A549 (cell line): ENCODE measurements around the gene CCND2. TPM values are rescaled to one million over a fixed set of nuclear protein-coding genes. Genes with fewer than 3 reads are reported as not detected.

Source experiments
- ATAC-seq, 2 experiments: fragments of 200-7000 bp in 1 of 2; fragments of >200 bp in 1 of 2; cut with Nextera tagmentation in 1 of 2; cut with Tn5 transposase in 1 of 2; 3 replicates each; pipeline versions ENCODE4 v1.8.0 to v1.9.1; 2018 to 2020; ENCODE audit warnings: mild to moderate bottlenecking in 1 of 2, moderate library complexity in 1 of 2
- CTCF ChIA-PET: fragments of 300-600 bp; sonication (Branson Sonifier 250); formaldehyde crosslinking; extraction: SDS; loops from one replicate; lab custom pipeline; 2021; ENCODE audit warnings: antibody characterized with exemption, inconsistent platforms; lab: Yijun Ruan, JAX
- POLR2A ChIA-PET: fragments of 350-600 bp; formaldehyde crosslinking; extraction: SDS; loops from one replicate; lab custom pipeline; 2021; ENCODE audit warnings: antibody characterized with exemption, inconsistent platforms; lab: Yijun Ruan, JAX
- DNase-seq, 2 experiments: peaks; one replicate each; pipeline versions ENCODE4 v3.0.0 to v3.0.0-alpha.2; 2011 to 2016; ENCODE audit warnings: low read depth in 1 of 2, low spot score in 1 of 2
- FAIRE-seq: peaks from 2 replicates; lab custom pipeline; 2011; peaks lifted over from hg19 to GRCh38; lab: Jason Lieb, UNC
- H3K27ac ChIP-seq, 2 experiments: fragments of >200 bp; sonication (Bioruptor Twin); formaldehyde crosslinking; 3 replicates each; pipeline ENCODE4 v1.5.1; 2016 to 2017
- H3K4me1 ChIP-seq: fragments of >200 bp; sonication (Bioruptor Twin); formaldehyde crosslinking; 3 replicates; pipeline ENCODE4 v1.6.1; 2016
- H3K4me2 ChIP-seq: fragments of >200 bp; sonication (Bioruptor Twin); formaldehyde crosslinking; 3 replicates; pipeline ENCODE4 v1.6.1; 2016
- H3K4me3 ChIP-seq: fragments of >200 bp; sonication (Bioruptor Twin); formaldehyde crosslinking; 3 replicates; pipeline ENCODE4 v1.5.1; 2016
- H3K9me3 ChIP-seq: fragments of >200 bp; sonication (Bioruptor Twin); formaldehyde crosslinking; 3 replicates; pipeline ENCODE4 v1.6.1; 2016
- CBX8 ChIP-seq: fragments of 200-600 bp; sonication (generic); IDR thresholded peaks from 2 replicates; pipeline ENCODE4 v1.6.1; 2016
- CEBPB ChIP-seq, 2 experiments: fragments of >200 bp in 1 of 2; sonication (Bioruptor Twin) in 1 of 2; formaldehyde crosslinking in 1 of 2; IDR thresholded peaks; 2 replicates each; pipeline ENCODE4 v1.6.1; 2012 to 2016
- CHD2 ChIP-seq: fragments of 150-350 bp; IDR thresholded peaks from 2 replicates; pipeline ENCODE4 v1.6.1; 2014; ENCODE audit warnings: low read length; ENCODE audit not compliant: partially characterized antibody
- CHD4 ChIP-seq: fragments of 200-600 bp; sonication (generic); IDR thresholded peaks from 2 replicates; pipeline ENCODE4 v1.6.1; 2016; ENCODE audit warnings: antibody characterized with exemption, mild to moderate bottlenecking, borderline replicate concordance
- EHF ChIP-seq: fragments of 250-450 bp; sonication (Bioruptor Pico); IDR thresholded peaks from 2 replicates; pipeline ENCODE4 v1.5.0; 2020; ENCODE audit warnings: mild to moderate bottlenecking
- ESRRA ChIP-seq: fragments of 150-350 bp; IDR thresholded peaks from 2 replicates; pipeline ENCODE4 v1.6.1; 2014; ENCODE audit warnings: mild to moderate bottlenecking, low read length, borderline replicate concordance
- HDAC2 ChIP-seq: fragments of 200-600 bp; sonication (generic); IDR thresholded peaks from 2 replicates; pipeline ENCODE4 v1.6.1; 2016
- HOXB13 ChIP-seq: fragments of 250-450 bp; sonication (Bioruptor Pico); IDR thresholded peaks from 2 replicates; pipeline ENCODE4 v1.5.0; 2020; ENCODE audit warnings: low read depth, mild to moderate bottlenecking, moderate library complexity
- HOXB5 ChIP-seq: fragments of 250-450 bp; sonication (Bioruptor Pico); IDR thresholded peaks from 2 replicates; pipeline ENCODE4 v1.5.0; 2020; ENCODE audit warnings: mild to moderate bottlenecking, moderate library complexity
- MAFK ChIP-seq: fragments of 450-650 bp; IDR thresholded peaks from 2 replicates; pipeline ENCODE4 v1.6.1; 2014; ENCODE audit not compliant: partially characterized antibody
- MAZ ChIP-seq: fragments of 150-350 bp; IDR thresholded peaks from 2 replicates; pipeline ENCODE4 v1.6.1; 2014; ENCODE audit warnings: antibody characterized with exemption, low read depth, low read length, borderline replicate concordance
- NFE2L2 ChIP-seq: fragments of 150-350 bp; conservative IDR thresholded peaks from 2 replicates; pipeline ENCODE4 v1.6.1; 2014; ENCODE audit warnings: low read length
- POLR2A ChIP-seq: IDR thresholded peaks from 2 replicates; pipeline ENCODE4 v1.6.1; 2012; ENCODE audit warnings: mild to moderate bottlenecking, low read length
- POLR2AphosphoS2 ChIP-seq: conservative IDR thresholded peaks from 2 replicates; pipeline ENCODE4 v1.6.1; 2012; ENCODE audit warnings: low read length, improper control_type of control experiment, inconsistent platforms
- RAD21 ChIP-seq, 2 experiments: fragments of >200 bp in 1 of 2; sonication (Bioruptor Twin) in 1 of 2; formaldehyde crosslinking in 1 of 2; IDR thresholded peaks in 1 of 2; conservative IDR thresholded peaks in 1 of 2; 2 replicates in 1 of 2; 3 replicates in 1 of 2; pipeline ENCODE4 v1.6.1; 2012 to 2018; ENCODE audit warnings: inconsistent platforms in 1 of 2
- RCOR1 ChIP-seq: fragments of 150-350 bp; IDR thresholded peaks from 2 replicates; pipeline ENCODE4 v1.6.1; 2014; ENCODE audit warnings: antibody characterized with exemption, low read length, low read depth
- SREBF2 ChIP-seq: fragments of 450-650 bp; IDR thresholded peaks from 2 replicates; pipeline ENCODE4 v1.6.1; 2014; ENCODE audit warnings: mild to moderate bottlenecking, moderate library complexity
- USF2 ChIP-seq: fragments of 450-650 bp; IDR thresholded peaks from 2 replicates; pipeline ENCODE4 v1.6.1; 2014; ENCODE audit warnings: antibody characterized with exemption
- ZC3H11A ChIP-seq: fragments of 450-650 bp; IDR thresholded peaks from 2 replicates; pipeline ENCODE4 v1.6.1; 2014; ENCODE audit warnings: antibody characterized with exemption, mild to moderate bottlenecking
- WGBS: methylation state at CpG from one replicate; pipeline ENCODE4 v1.1.6; 2017; ENCODE audit errors: missing lambda C conversion rate; 5-methylcytosine and 5-hydroxymethylcytosine counted together
- polyA plus RNA-seq, 4 experiments: library from polyadenylated mRNA; depleted of rRNA in 3 of 4; stranded (reverse); fragments of >200 nt; fragmentation: RNase III in 1 of 4; extraction: RNeasy Plus Mini Kit Qiagen cat#74134 plus additional on column Dnase treatment in 1 of 4; gene quantifications; 2 replicates in 3 of 4; 3 replicates in 1 of 4; pipeline ENCODE4 v1.2.3, GENCODE V29; 2011 to 2017
- TF ChIP-seq, protein P1 (sequence below): fragments of >200 bp; sonication (Bioruptor Twin); formaldehyde crosslinking; IDR thresholded peaks from 3 replicates; pipeline ENCODE4 v1.6.1; 2016

Gene CCND2
- polyA plus RNA-seq, 2 of the 4 experiments (the other 2 are of a cell fraction), result 0.18 TPM; not detected in 1

DNA sequence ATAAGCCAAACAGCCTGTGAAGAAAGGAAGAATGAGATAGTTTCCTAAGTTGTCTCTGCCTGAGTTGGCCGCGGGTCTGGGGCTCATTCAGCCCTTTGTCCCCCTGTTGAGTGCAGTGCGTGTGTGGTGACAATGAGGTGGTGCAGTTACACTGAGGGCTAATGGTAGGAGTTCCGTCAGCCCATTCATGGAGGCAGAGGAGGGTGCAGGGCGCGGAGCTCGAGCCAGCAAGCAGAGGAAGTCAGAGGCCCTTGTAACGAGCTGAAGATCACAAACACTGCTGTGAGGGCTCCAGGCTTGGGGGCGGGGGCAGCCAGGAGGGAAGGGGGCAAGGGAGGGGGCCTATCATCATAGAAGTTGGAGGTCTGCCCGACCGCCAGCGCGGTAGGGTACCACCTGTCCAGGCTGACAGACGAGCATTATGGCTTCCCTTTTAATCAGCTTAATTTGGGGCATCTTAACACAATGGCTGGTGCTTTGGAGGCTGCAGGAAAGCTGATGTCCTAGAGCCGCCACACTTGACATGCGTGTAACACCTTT, 20.5 kb downstream of the CCND2 start (continued):
- no peak for TF ChIP-seq CHD2
- no peak for TF ChIP-seq POLR2AphosphoS2
- no peak for TF ChIP-seq CHD4

- no peaks in the 10 kb centered on the region for H3K9me3 ChIP-seq
- ATAC-seq, result no peak
- no peak for DNase-seq
- no peak for FAIRE-seq
- TF ChIP-seq USF2 (no peak), EHF (no peak), HOXB5 (CRISPR knock-in tag) (no peak), HDAC2 (no peak), RAD21 (conservative IDR thresholded peaks at IDR 0.05 in 1 of 2, IDR thresholded peaks at IDR 0.05 in 1 of 2) (no peak), CBX8 (no peak), MAFK (no peak), HOXB13 (no peak), MAZ (no peak), RCOR1 (no peak), POLR2A (no peak)
- no peak overlapping the region for H3K4me3 ChIP-seq
- H3K4me2 ChIP-seq, result no peak overlapping the region
- no peak overlapping the region for H3K27ac ChIP-seq
- POLR2A ChIA-PET, result no interaction called here
- CTCF ChIA-PET, result interaction anchor here (0.8 to 3.9 kb wide), 5 partner anchors 10 to 998 kb away, joined by 3 to 17 read pairs (median 5); no protein-coding TSS in a partner anchor
- H3K4me1 ChIP-seq, result no peaks in the 10 kb centered on the region
- 23% methylated on average over 6 of the region's 6 CpGs for WGBS
Measured at GRCh38 chr12:4296751-4297150, 23.2 kb downstream of the CCND2 start.

- Histone ChIP-seq H3K4me1 (no peaks in the 10 kb centered on the region), H3K27ac (no peak overlapping the region), H3K9me3 (no peaks in the 10 kb centered on the region), H3K4me3 (no peak overlapping the region), H3K4me2 (no peak overlapping the region)
- TF ChIP-seq MAZ, result no peak
- TF ChIP-seq POLR2AphosphoS2, result no peak
- TF ChIP-seq, protein P1, sequence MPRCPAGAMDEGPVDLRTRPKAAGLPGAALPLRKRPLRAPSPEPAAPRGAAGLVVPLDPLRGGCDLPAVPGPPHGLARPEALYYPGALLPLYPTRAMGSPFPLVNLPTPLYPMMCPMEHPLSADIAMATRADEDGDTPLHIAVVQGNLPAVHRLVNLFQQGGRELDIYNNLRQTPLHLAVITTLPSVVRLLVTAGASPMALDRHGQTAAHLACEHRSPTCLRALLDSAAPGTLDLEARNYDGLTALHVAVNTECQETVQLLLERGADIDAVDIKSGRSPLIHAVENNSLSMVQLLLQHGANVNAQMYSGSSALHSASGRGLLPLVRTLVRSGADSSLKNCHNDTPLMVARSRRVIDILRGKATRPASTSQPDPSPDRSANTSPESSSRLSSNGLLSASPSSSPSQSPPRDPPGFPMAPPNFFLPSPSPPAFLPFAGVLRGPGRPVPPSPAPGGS, result no peak
- TF ChIP-seq CHD2, result no peak
- TF ChIP-seq ESRRA, result no peak
- TF ChIP-seq CEBPB (IDR thresholded peaks at IDR 0.05), result no peak
- no peak for TF ChIP-seq USF2
- no peak for TF ChIP-seq SREBF2
- TF ChIP-seq ZC3H11A, result no peak
- CTCF ChIA-PET, result interaction anchor here (1.2 to 3.9 kb wide), 5 partner anchors 9 to 998 kb away, joined by 3 to 17 read pairs (median 5); no protein-coding TSS in a partner anchor
- WGBS, result 41% methylated on average over 13 of the region's 13 CpGs
- ATAC-seq (no peak), DNase-seq (no peak), FAIRE-seq (no peak)
- POLR2A ChIA-PET, result no interaction called here
Measured at GRCh38 chr12:4297617-4298016, 24.1 kb downstream of the CCND2 start.

GRCh38 chr12:4300883-4301282, 27.3 kb downstream of the CCND2 start:
- no peak for DNase-seq
- FAIRE-seq, result no peak
- ATAC-seq, result no peak
- Histone ChIP-seq H3K9me3 (no peaks in the 10 kb centered on the region), H3K4me3 (no peak overlapping the region), H3K27ac (no peak overlapping the region), H3K4me2 (no peak overlapping the region), H3K4me1 (no peaks in the 10 kb centered on the region)
- CTCF ChIA-PET, result interaction anchor here (0.6 kb wide), 1 partner anchor 1574 kb away, joined by 3 read pairs; no protein-coding TSS in a partner anchor
- POLR2A ChIA-PET, result no interaction called here
- whole genome bisulfite sequencing, result 40% methylated on average over 5 of the region's 5 CpGs
- TF ChIP-seq SREBF2, result no peak
- TF ChIP-seq NFE2L2, result peak; percentile 69; the same call in 1 of the 2 replicates
- TF ChIP-seq, all 56 proteins: peak for 1
